IPS-18c (cell line): Measurements from ENCODE around the gene KMT2B.
"Not testable (repeated sequence)": the region's sequence is repeated elsewhere in the genome, so short reads cannot be mapped to it uniquely, and the experiment has no call there.

Source experiments
- H3K4me3 ChIP-seq: 2 replicates; pipeline ENCODE4 v1.7.0; 2013; ENCODE audit warnings: low read depth, mild to moderate bottlenecking, low read length, moderate library complexity; ENCODE audit not compliant: insufficient read depth
- H3K9me3 ChIP-seq: one replicate; pipeline ENCODE4 v1.6.1; 2013; ENCODE audit warnings: mild to moderate bottlenecking, low read length, moderate library complexity; ENCODE audit not compliant: control insufficient read depth, insufficient read depth

Gene KMT2B

DNA sequence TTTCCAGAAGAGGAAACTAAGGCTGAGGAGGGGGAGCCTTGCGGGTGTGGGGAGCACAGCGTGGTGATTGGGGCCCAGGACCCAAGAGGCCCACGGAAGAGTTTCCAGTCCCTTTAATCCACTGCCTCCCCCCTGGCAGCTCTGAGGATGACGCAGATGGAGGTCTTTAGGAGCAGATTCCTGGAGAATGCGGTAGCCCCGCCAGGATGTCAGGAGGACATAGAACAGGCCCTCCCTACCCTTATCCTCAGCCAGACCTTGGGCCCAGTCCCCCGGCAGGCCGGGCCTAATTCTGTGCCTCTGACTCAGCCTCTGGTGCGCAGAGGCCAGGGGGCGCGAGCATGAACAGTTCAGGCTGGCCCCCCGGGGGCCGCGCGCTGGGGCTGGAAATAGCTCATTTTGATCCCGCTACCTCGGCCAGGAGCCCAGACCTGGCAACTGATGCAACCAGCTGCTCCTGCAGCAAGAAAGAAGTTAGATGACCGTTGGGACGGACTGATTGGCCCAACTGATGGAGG, 39.5 kb downstream of the KMT2B start:
- H3K9me3 ChIP-seq: no peaks in the 10 kb centered on the region
- peak overlapping the region; percentile 60 for H3K4me3 ChIP-seq

DNA sequence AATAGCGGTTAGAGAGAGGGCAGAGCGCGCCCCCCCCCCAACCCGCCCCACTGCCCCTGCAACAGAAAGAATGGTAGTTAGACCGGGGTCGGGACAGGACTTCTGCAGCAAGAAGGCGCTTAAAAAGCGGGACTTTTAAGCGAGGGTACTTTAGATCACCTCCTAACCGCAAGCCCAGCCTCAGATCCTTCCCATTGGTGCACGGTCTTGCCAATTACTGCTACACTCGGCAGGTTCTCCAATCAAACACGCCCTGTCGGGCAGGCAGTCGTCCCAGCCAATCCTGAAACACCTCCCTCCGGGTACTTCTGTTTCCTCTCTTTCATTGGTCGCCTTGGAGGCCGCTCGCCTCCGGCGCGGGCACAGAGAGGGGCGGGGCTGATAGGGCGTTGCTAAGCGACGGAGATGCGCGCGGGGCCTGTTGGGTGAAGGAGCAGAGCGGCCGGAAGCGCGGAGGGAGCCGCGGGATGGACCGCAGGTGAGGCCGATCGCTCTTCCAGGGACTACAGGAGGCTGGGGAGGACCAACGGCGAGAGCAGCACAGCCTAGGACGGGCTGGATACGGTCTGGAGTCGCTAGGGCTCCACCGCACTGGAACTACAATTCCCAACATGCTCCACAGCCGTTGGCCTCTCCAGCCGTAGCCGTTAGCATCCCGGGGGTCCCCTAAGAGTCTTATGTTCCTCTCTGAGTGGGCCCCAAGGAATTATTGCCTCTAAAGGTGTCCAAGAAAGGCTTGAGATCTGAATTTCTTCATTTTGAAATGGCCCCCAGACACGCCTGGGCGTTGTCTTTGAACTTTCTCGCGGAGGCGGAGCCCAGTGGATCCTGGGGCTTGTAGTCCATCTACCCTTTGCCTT, 40.2 kb downstream of the KMT2B start, which contains the start of gene PROSER3:
PROSER3 (plus strand) TSS at position 428 of the 860 bp plus-strand sequence; CDS start at position 468, 40 bp downstream.
- no peaks in the 10 kb centered on the region for H3K9me3 ChIP-seq

GRCh38 chr19:35759697-35760096, 41.9 kb downstream of the KMT2B start:
- no peaks in the 10 kb centered on the region for H3K9me3 ChIP-seq
- no peak overlapping the region for H3K4me3 ChIP-seq

More for the DNA sequence above, 40.2 kb downstream of the KMT2B start, which contains the start of gene PROSER3:
- H3K4me3 ChIP-seq: peak within 1 kb of the TSS; percentile 100

DNA sequence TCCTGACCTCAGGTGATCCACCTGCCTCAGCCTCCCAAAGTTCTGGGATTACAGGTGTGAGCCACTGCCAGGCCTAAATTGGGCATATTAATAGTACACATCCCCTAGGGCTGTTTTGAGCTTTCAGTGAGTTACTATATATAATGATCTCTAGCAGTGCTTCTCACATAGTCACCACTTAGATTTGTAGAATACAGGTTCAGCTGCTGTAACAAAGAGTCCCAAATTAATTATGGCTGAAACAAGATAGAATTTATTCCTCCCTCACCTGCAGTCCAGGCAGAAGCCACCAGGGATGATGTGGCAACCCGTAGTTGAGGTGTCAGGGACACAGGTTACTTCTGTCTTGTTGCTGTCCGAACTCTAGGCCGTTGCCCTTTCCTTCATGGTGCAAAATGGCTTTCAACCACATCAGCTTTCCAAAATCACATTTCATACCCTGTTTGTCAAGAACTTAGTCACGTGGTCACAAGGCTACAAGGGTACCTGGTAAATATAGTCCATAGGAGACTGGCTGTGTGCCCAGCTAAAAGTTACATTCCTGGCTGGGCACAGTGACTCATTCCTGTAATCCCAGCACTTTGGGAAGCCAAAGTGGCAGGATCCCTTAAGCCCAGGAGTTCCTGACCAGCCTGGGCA, 43.0 kb downstream of the KMT2B start:
- no peak overlapping the region for H3K4me3 ChIP-seq
- no peaks in the 10 kb centered on the region for H3K9me3 ChIP-seq

DNA sequence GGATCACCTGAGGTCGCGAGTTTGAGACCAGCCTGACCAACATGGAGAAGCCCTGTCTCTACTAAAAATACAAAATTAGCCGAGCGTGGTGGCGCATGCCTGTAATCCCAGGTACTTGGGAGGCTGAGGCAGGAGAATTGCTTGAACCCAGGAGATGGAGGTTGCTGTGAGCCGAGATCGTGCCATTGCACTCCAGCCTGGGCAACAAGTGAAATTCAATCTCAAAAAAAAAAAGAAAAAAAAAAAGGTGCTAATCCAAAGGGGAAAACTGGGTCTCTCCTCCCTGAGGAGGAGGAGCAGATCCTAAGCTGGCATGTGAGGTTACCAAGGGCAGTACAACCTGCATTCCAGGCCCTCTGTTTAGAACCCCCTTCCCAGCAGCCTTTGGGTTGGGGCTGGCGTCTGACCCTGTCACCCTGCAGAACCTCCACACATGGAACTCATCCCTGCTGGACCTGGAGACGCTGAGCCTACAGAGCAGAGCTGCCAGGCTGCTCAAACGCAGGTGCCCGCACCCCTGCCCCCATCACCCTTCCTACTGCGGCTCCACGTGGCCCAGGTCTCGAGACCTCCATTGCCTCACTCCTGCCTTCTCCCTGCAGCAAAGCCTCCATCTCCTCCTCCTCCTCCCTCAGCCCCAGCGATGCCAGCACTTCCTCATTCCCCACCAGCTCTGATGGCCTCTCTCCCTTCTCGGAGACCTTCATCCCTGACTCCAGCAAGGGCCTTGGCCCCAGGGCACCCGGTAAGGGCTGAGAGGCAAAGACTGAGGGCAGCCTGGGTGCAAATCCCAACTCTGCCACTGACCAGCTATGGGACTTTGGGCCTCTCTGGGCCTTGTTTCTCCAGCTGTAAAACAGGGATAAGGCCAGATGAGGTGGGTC, 46.9 kb downstream of the KMT2B start:
- Histone ChIP-seq H3K4me3 (no peak overlapping the region), H3K9me3 (no peaks in the 10 kb centered on the region)

DNA sequence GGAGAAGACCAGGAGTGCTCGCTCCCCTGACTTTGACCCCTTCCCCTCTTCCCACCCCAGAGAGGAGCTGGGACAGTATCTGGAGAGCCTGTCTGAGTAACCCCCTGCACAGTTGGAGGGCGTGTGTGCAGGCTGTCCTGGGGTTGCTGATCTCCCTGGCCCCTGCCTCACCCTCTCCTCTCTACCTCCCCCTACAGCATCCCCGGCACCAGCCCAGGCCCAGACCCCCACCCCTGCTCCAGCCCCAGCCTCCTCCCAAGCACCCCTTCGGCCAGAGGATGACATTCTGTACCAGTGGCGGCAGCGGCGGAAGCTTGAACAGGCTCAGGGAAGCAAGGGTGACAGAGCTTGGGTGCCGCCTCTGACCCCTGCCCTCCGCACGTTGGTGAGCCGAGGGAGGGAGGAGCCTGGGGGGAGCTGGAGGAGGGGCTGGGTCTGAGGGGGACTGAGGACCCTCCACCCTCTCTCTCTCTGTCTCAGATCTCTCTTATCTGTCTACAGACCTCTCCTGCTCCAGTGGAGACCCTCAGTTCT, 48.8 kb downstream of the KMT2B start:
- Histone ChIP-seq H3K4me3 (no peak overlapping the region), H3K9me3 (no peaks in the 10 kb centered on the region)

DNA sequence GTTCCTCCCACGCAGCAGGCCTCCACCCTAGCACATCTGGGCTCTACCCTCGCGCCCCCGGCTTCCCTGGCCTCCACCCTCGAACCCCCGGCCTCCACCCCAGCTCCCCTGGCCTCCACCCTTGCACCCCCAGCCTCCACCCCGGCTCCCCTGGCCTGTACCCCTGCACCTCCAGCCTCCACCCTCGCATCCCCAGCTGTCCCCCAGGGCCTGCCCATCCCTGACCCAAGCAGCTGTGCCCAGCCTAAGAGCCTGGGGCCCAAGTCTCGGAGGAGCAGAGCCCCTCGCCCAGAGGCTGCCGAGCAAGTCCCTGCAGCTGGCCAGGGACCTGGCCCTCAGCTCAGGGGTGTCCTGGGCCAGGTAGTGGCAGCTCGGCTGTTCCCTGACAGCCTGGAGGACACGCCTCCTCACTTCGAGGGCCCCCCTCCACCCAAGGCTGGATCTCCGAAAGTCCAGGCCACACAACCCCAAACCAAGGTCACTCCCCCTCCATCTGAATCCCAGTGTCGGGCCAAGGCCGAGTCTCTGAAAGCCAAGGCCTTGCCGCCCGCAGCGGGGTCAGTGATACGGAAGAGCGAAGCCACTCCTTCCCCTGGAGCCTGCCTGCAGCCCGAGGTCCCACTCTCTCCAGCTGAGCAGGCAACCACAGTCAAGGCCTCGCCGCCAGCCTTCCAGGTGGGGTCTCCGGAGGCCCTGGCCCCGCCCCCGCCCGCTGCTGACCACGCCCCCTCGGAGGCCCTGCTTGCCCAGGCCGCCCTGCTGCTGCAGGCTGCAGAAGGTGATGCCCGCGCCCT, 49.7 kb downstream of the KMT2B start:
- Histone ChIP-seq H3K9me3 (no peaks in the 10 kb centered on the region), H3K4me3 (no peak overlapping the region; the same call in 1 of the 2 replicates)

- Histone ChIP-seq H3K9me3 (no peaks in the 10 kb centered on the region), H3K4me3 (no peak overlapping the region)
Measured at GRCh38 chr19:35768082-35768421, 50.2 kb downstream of the KMT2B start.

DNA sequence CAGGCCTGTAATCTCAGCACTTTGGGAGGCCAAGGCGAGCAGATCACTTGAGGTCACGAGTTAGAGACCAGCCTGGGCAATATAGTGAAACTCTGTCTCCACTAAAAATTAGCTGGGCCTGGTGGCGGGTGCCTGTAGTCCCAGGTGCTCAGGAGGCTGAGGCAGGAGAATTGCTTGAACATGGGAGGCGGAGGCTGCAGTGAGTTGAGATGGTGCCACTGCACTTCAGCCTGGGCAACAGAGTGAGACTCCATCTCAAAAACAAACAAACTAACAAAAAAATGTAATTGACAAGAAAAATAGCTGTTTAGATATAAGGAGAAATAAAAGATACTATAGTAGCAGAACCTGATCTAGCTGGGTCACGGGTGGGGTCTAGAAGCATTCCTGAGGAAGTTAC, 54.6 kb downstream of the KMT2B start:
- not testable (repeated sequence) for H3K9me3 ChIP-seq, H3K4me3 ChIP-seq

- no peaks in the 10 kb centered on the region for H3K9me3 ChIP-seq
- H3K4me3 ChIP-seq: no peak overlapping the region
Measured at GRCh38 chr19:35773020-35773806, 55.4 kb downstream of the KMT2B start.

DNA sequence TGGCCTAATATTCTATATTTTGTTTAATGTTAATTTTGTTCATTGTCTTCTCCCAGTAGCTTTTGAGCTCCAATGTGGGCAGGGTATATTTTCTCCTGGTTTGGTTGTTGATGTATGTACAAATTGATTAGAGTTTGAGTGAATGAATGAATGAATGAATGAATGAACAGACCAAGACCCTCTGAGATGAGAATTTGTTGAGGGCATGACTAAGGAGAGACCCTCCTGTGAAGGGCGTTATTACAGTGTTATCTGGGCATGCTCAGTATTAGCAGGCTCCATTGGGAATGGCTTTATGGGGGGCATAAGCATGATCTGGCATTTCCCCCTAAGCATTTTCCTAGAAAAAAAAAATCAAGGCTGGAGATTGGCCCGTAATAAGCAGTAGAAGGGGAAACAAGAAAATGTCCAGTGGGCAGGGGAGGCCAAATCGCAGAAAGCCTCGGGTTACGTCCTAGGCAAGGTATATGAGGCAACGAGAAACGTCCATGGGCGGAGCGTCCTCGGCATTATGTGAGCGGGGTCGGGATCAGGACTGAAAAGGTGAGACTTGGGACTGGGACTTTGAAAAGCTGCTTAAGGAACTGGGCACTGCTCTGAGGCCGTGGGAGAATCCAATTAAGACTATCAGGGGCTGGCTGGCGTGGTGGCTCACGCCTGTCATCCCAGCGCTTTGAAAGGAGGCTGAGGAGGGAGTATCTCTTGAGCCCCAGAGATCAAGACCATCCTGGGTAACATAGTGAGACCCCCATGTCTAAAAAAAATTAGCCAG, 56.7 kb downstream of the KMT2B start:
- Histone ChIP-seq H3K9me3 (no peaks in the 10 kb centered on the region), H3K4me3 (no peak overlapping the region; the same call in 1 of the 2 replicates)

DNA sequence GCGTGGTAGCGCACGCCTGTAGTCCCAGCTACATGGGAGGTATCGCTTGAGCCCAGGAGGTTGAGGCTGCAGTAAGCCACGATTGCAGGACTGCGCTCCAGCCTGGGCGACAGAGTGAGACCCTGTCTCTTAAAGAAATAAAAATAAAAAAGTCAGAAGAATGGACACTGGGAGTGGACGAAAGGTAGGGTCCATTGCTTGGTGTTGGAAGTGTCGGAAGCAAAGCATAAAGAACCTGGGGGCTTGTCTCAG, 57.2 kb downstream of the KMT2B start:
- Histone ChIP-seq H3K9me3 (no peaks in the 10 kb centered on the region), H3K4me3 (peak overlapping the region; percentile 66; the same call in 1 of the 2 replicates)

GRCh38 chr19:35775298-35776101, 57.7 kb downstream of the KMT2B start, which contains the start of gene ARHGAP33:
Gene ARHGAP33 (plus strand): TSS chr19:35775564. CDS start chr19:35775659, 95 bp downstream.
- H3K9me3 ChIP-seq: no peaks in the 10 kb centered on the region
- peak within 1 kb of the TSS; percentile 66 for H3K4me3 ChIP-seq

DNA sequence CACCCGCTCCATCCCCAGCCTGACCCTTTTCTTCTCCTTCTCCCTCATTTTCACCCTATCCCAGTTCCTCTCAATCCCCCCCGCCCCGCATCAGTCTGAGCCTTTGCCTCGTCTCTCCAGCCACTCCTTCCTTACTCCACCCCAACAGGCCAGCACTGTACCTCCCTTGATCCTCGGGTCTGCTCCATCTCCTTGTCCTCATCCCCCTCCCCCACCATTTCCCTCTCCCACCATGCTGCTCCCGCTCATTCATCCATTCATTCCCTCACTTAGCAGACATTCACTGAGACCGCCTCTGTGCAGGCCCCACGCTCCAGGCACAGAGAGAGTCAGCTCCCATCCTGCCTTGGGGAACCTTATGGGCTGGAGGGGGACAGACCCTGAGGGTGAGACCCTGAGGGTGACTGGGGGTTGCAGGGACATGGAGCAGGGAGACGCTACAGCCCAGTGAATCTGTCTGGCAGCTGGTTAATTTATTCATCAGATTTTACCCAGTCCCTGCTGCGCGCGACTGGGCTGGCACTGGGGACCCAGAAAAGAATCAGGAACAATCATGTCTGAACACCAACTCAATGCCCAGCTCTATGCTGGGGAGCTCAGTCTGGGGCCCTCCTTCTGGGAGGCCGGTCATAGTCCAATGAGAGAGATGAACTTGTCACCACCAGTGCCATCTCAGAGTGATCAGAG, 58.4 kb downstream of the KMT2B start:
- Histone ChIP-seq H3K9me3 (no peaks in the 10 kb centered on the region), H3K4me3 (peak overlapping the region; percentile 66)
